HPDE6-E6E7 (cell line): ENCODE data around the gene OSBPL6.
A peak's percentile ranks its signal among the peaks of the same experiment; 100 is the strongest.
"Not testable (repeated sequence)": the region's sequence is repeated elsewhere in the genome, so short reads cannot be mapped to it uniquely, and the experiment has no call there.

Experiments
- DNase-seq: peaks from one replicate; pipeline ENCODE4 v3.0.0; 2011; ENCODE audit warnings: missing footprints; ENCODE audit errors: extremely low spot score

OSBPL6 gene

GRCh38 chr2:178193823-178194599 lies at the start of gene OSBPL6:
Gene OSBPL6, plus strand, starts transcription at chr2:178194512. Its CDS starts 111,673 bp downstream, at chr2:178306185.
- peak; percentile 76 for DNase-seq

GRCh38 chr2:178152033-178152432 lies 42.3 kb upstream of the OSBPL6 start:
- DNase-seq = no peak

GRCh38 chr2:178152542-178152941 lies 41.8 kb upstream of the OSBPL6 start:
- DNase-seq = no peak

- no peak for DNase-seq
These were observed 41.3 kb upstream of the OSBPL6 start for GRCh38 chr2:178152977-178153376.

GRCh38 chr2:178153878-178154277 lies 40.4 kb upstream of the OSBPL6 start:
- not testable (repeated sequence) for DNase-seq

GRCh38 chr2:178155524-178155923 lies 38.8 kb upstream of the OSBPL6 start:
- no peak for DNase-seq

- DNase-seq = no peak
These were observed 36.7 kb upstream of the OSBPL6 start for GRCh38 chr2:178157574-178157973.

- DNase-seq = no peak
These were observed 34.3 kb upstream of the OSBPL6 start for GRCh38 chr2:178159966-178160365.

GRCh38 chr2:178160601-178161000 lies 33.7 kb upstream of the OSBPL6 start:
- DNase-seq = no peak

- DNase-seq = no peak
These were observed 30.9 kb upstream of the OSBPL6 start for GRCh38 chr2:178163395-178163794.

- no peak for DNase-seq
These were observed 30.4 kb upstream of the OSBPL6 start for GRCh38 chr2:178163911-178164310.

GRCh38 chr2:178173657-178174056 lies 20.7 kb upstream of the OSBPL6 start:
- no peak for DNase-seq

GRCh38 chr2:178177066-178177679 lies 17.1 kb upstream of the OSBPL6 start:
- DNase-seq = no peak

GRCh38 chr2:178180648-178181047 lies 13.7 kb upstream of the OSBPL6 start:
- not testable (repeated sequence) for DNase-seq

- DNase-seq = no peak
These were observed 6.5 kb upstream of the OSBPL6 start for GRCh38 chr2:178187861-178188260.

- no peak for DNase-seq
These were observed 5.8 kb upstream of the OSBPL6 start for GRCh38 chr2:178188466-178188865.

- no peak for DNase-seq
These were observed 3.3 kb upstream of the OSBPL6 start for GRCh38 chr2:178191004-178191508.

GRCh38 chr2:178191511-178191910 lies 2.8 kb upstream of the OSBPL6 start:
- DNase-seq = no peak

GRCh38 chr2:178193496-178193822 lies 853 bp upstream of the OSBPL6 start:
- no peak for DNase-seq

- DNase-seq = peak; percentile 36
These were observed 483 bp downstream of the OSBPL6 start for GRCh38 chr2:178194600-178195389.

GRCh38 chr2:178195390-178196166 lies 1.3 kb downstream of the OSBPL6 start:
- DNase-seq = no peak

- DNase-seq = no peak
These were observed 3.5 kb downstream of the OSBPL6 start for GRCh38 chr2:178197791-178198190.
